GM18861 (cell line): ENCODE results near the gene TACR1.
A peak's percentile ranks its signal among the peaks of the same experiment; 100 is the strongest.

Experiments
- ATAC-seq: cut with Tn5 transposase; IDR thresholded peaks from one replicate; pipeline ENCODE4 v1.9.1; 2021; ENCODE audit not compliant: unreplicated experiment

The TACR1 gene

GRCh38 chr2:75055142-75055819 is 144.0 kb downstream of the TACR1 start:
- no peak for ATAC-seq

GRCh38 chr2:75054296-75054695 is 145.0 kb downstream of the TACR1 start:
- no peak for ATAC-seq

- ATAC-seq: peak; percentile 79
Measured at GRCh38 chr2:75053484-75054112, 145.7 kb downstream of the TACR1 start.

- ATAC-seq: no peak
Measured at GRCh38 chr2:75047992-75048625, 151.2 kb downstream of the TACR1 start.

GRCh38 chr2:75047189-75047991 is 151.9 kb downstream of the TACR1 start:
- ATAC-seq: no peak

- no peak for ATAC-seq
Measured at GRCh38 chr2:75045526-75046050, 153.7 kb downstream of the TACR1 start.

GRCh38 chr2:75044291-75044690 is 155.0 kb downstream of the TACR1 start:
- ATAC-seq: no peak

- no peak for ATAC-seq
Measured at GRCh38 chr2:75042823-75043222, 156.5 kb downstream of the TACR1 start.

- ATAC-seq: no peak
Measured at GRCh38 chr2:75041731-75042600, 157.4 kb downstream of the TACR1 start.

- no peak for ATAC-seq
Measured at GRCh38 chr2:75041226-75041625, 158.1 kb downstream of the TACR1 start.

GRCh38 chr2:75035444-75036353 is 163.6 kb downstream of the TACR1 start:
- ATAC-seq: no peak

GRCh38 chr2:75033516-75033915 is 165.8 kb downstream of the TACR1 start:
- no peak for ATAC-seq

- no peak for ATAC-seq
Measured at GRCh38 chr2:75031906-75032803, 167.2 kb downstream of the TACR1 start.

- no peak for ATAC-seq
Measured at GRCh38 chr2:75031171-75031570, 168.1 kb downstream of the TACR1 start.

GRCh38 chr2:75030218-75031009 is 168.9 kb downstream of the TACR1 start:
- ATAC-seq: no peak

- no peak for ATAC-seq
Measured at GRCh38 chr2:75027886-75028285, 171.4 kb downstream of the TACR1 start.

GRCh38 chr2:75025633-75026380 is 173.5 kb downstream of the TACR1 start:
- ATAC-seq: no peak
